ENCODE measurements around the gene PPP1R12A.

DNA sequence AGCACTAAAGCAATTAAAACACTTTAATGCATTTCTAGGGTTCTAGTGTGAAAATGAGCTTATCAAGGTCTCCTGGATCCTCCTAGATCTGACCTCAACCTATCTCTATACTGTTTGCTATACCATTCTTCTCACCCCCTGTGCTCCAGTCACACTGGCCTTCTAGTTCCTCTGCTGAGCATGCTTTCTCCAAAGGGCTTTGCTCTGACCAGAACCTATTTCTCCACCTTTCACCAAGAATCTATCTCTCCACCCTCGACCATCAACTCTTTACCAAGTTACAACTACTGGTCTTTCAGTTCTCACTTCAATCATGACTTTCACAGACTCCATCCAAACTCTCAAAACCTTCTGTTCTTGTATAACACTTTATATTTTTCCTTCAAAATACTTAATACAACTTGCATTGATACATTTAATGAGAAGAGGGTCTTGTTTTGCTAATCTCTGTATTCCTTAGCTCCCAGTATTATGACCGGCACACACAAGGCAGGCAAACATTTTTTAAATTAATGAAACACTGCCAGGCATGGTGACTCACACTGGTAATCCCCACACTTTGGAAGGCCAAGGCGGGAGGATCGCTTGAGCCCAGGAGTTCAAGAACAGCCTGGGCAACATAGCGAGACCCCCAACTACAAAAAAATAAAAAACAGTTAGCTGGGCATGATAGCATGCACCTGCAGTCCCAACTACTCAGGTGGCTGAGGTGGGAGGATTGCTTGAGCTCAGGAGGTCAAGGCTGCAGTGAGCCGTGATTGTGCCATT lies 22.8 kb downstream of the PPP1R12A start:
- TF ChIP-seq, protein P1, sequence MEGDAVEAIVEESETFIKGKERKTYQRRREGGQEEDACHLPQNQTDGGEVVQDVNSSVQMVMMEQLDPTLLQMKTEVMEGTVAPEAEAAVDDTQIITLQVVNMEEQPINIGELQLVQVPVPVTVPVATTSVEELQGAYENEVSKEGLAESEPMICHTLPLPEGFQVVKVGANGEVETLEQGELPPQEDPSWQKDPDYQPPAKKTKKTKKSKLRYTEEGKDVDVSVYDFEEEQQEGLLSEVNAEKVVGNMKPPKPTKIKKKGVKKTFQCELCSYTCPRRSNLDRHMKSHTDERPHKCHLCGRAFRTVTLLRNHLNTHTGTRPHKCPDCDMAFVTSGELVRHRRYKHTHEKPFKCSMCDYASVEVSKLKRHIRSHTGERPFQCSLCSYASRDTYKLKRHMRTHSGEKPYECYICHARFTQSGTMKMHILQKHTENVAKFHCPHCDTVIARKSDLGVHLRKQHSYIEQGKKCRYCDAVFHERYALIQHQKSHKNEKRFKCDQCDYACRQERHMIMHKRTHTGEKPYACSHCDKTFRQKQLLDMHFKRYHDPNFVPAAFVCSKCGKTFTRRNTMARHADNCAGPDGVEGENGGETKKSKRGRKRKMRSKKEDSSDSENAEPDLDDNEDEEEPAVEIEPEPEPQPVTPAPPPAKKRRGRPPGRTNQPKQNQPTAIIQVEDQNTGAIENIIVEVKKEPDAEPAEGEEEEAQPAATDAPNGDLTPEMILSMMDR (IDR thresholded peaks at IDR 0.05): no peak
- TF ChIP-seq POLR2AphosphoS5 (IDR thresholded peaks at IDR 0.05): no peak

Data from prostate gland (tissue), 2 donors.